Smooth muscle cell (in vitro differentiated cells): ENCODE data around the gene CERS1. TPM values are rescaled to one million over a fixed set of nuclear protein-coding genes. Genes with fewer than 3 reads are reported as not detected.

Experiments
- DNase-seq: peaks from one replicate; lab custom pipeline; 2025; ENCODE audit not compliant: unreplicated experiment; lab: John Stamatoyannopoulos, UW
- H2AFZ ChIP-seq: fragments of 200-600 bp; sonication (generic); 2 replicates; pipeline ENCODE4 v1.6.0; 2016; ENCODE audit warnings: antibody characterized with exemption, low read depth, mild to moderate bottlenecking
- H3F3A ChIP-seq: fragments of 200-600 bp; sonication (generic); 2 replicates; pipeline ENCODE4 v1.6.0; 2017; ENCODE audit warnings: antibody characterized with exemption, low read depth
- H3K27ac ChIP-seq: fragments of 200-600 bp; sonication (generic); 2 replicates; pipeline ENCODE4 v1.5.1; 2016; ENCODE audit warnings: low read depth, mild to moderate bottlenecking
- H3K27me3 ChIP-seq: fragments of 200-600 bp; sonication (generic); 2 replicates; pipeline ENCODE4 v1.6.1; 2016; ENCODE audit warnings: low read depth, mild to moderate bottlenecking
- H3K36me3 ChIP-seq: fragments of 200-600 bp; sonication (generic); 2 replicates; pipeline ENCODE4 v1.5.1; 2016; ENCODE audit warnings: low read depth
- H3K4me1 ChIP-seq: fragments of 200-600 bp; sonication (generic); 2 replicates; pipeline ENCODE4 v1.5.1; 2016; ENCODE audit warnings: low read depth
- H3K4me2 ChIP-seq: fragments of 200-600 bp; sonication (generic); 2 replicates; pipeline ENCODE4 v1.6.0; 2016; ENCODE audit warnings: mild to moderate bottlenecking
- H3K4me3 ChIP-seq: fragments of 200-600 bp; sonication (generic); 2 replicates; pipeline ENCODE4 v1.5.1; 2016; ENCODE audit warnings: mild to moderate bottlenecking
- H3K79me2 ChIP-seq: fragments of 200-600 bp; sonication (generic); 2 replicates; pipeline ENCODE4 v1.6.0; 2016; ENCODE audit warnings: low read depth, mild to moderate bottlenecking
- H3K9ac ChIP-seq: fragments of 200-600 bp; sonication (generic); 2 replicates; pipeline ENCODE4 v1.6.0; 2016; ENCODE audit warnings: low read depth
- H3K9me3 ChIP-seq: fragments of 200-600 bp; sonication (generic); replicated peaks from 2 replicates; pipeline ENCODE4 v1.5.1; 2016; ENCODE audit warnings: low read depth
- H4K20me1 ChIP-seq: fragments of 200-600 bp; sonication (generic); 2 replicates; pipeline ENCODE4 v1.6.0; 2016; ENCODE audit warnings: low read depth
- CTCF ChIP-seq: fragments of 200-600 bp; sonication (generic); IDR thresholded peaks from 2 replicates; pipeline ENCODE4 v1.5.1; 2017; ENCODE audit warnings: borderline replicate concordance, mild to moderate bottlenecking, antibody characterized with exemption; ENCODE audit not compliant: insufficient read depth, poor library complexity, severe bottlenecking
- WGBS: methylation state at CpG from one replicate; pipeline ENCODE4 v1.1.7; 2016; ENCODE audit warnings: low lambda C conversion rate; 5-methylcytosine and 5-hydroxymethylcytosine counted together
- polyA plus RNA-seq: library from polyadenylated mRNA; unstranded; fragments of >200 nt; fragmentation: Nextera tagmentation; extraction: Ambion mirVana; gene quantifications from 2 replicates; pipeline ENCODE4 v1.2.1, GENCODE V29; 2016
- total RNA-seq: library from RNA; depleted of rRNA; stranded (reverse); fragments of >200 nt; gene quantifications from 2 replicates; pipeline ENCODE4 v1.2.3, GENCODE V29; 2014

The CERS1 gene
- total and polyA plus RNA-seq, 2 experiments from 2014 or later = 2.4 to 4.2 TPM

GRCh38 chr19:18883526-18884304 lies 12.2 kb downstream of the CERS1 start:
- no peak for TF ChIP-seq CTCF
- Histone ChIP-seq H3K27me3 (no peaks in the 10 kb centered on the region), H3K27ac (no peak overlapping the region)

GRCh38 chr19:18881491-18881890 lies 14.5 kb downstream of the CERS1 start:
- Histone ChIP-seq H3K79me2 (no peaks in the 10 kb centered on the region), H3K9me3 (no peaks in the 10 kb centered on the region), H3K36me3 (no peaks in the 10 kb centered on the region), H3F3A (no peaks in the 10 kb centered on the region), H3K4me1 (no peaks in the 10 kb centered on the region), H3K27me3 (no peaks in the 10 kb centered on the region), H3K4me3 (no peak overlapping the region), H4K20me1 (no peaks in the 10 kb centered on the region), H3K27ac (no peak overlapping the region), H3K9ac (no peak overlapping the region), H2AFZ (no peak overlapping the region), H3K4me2 (no peak overlapping the region)
- DNase-seq = no peak
- 95% methylated on average over 7 of the region's 7 CpGs for WGBS
- no peak for TF ChIP-seq CTCF

More at GRCh38 chr19:18883526-18884304, 12.2 kb downstream of the CERS1 start:
- no peak overlapping the region for H3K4me3 ChIP-seq
- 94% methylated on average over 30 of the region's 30 CpGs for WGBS
- H3K4me2 ChIP-seq = no peak overlapping the region
- H2AFZ ChIP-seq = no peak overlapping the region
- H3K4me1 ChIP-seq = no peaks in the 10 kb centered on the region
- H3K79me2 ChIP-seq = no peaks in the 10 kb centered on the region
- no peaks in the 10 kb centered on the region for H3K36me3 ChIP-seq
- no peaks in the 10 kb centered on the region for H4K20me1 ChIP-seq
- H3K9me3 ChIP-seq = no peaks in the 10 kb centered on the region
- H3K9ac ChIP-seq = no peak overlapping the region
- no peak for DNase-seq
- H3F3A ChIP-seq = no peaks in the 10 kb centered on the region

- Histone ChIP-seq H3K4me3 (no peak overlapping the region), H3K9ac (no peak overlapping the region), H3F3A (no peaks in the 10 kb centered on the region), H3K27ac (no peak overlapping the region), H3K36me3 (no peaks in the 10 kb centered on the region), H3K79me2 (no peaks in the 10 kb centered on the region), H3K27me3 (no peaks in the 10 kb centered on the region), H3K9me3 (no peaks in the 10 kb centered on the region), H4K20me1 (no peaks in the 10 kb centered on the region), H3K4me2 (no peak overlapping the region), H2AFZ (no peak overlapping the region), H3K4me1 (no peaks in the 10 kb centered on the region)
- TF ChIP-seq CTCF = no peak
- WGBS = 79% methylated on average over 8 of the region's 13 CpGs
- DNase-seq = no peak
These were observed 16.2 kb downstream of the CERS1 start for GRCh38 chr19:18879579-18880373.
